Activated CD8-positive, alpha-beta memory T cell treated with anti-CD3 and anti-CD28 coated beads, Interleukin-2, amount 10 ng/mL, durations not matched to agents 7 days and 5 days (primary cell): ENCODE data around the gene CMSS1. TPM values are rescaled to one million over a fixed set of nuclear protein-coding genes. Genes with fewer than 3 reads are reported as not detected.
A peak's percentile ranks its signal among the peaks of the same experiment; 100 is the strongest.
"Not testable (repeated sequence)": the region's sequence is repeated elsewhere in the genome, so short reads cannot be mapped to it uniquely, and the experiment has no call there.

ENCODE experiments used
- ATAC-seq: fragments of 150-1000 bp; cut with Tn5 transposase; one replicate; pipeline ENCODE4 v1.10.0; 2021; ENCODE audit warnings: moderate library complexity
- CTCF ChIA-PET: fragments of 350-600 bp; sonication (Branson Sonifier 250); formaldehyde crosslinking; loops from one replicate; lab custom pipeline; 2021; ENCODE audit warnings: antibody characterized with exemption; lab: Charles Lee
- DNase-seq: peaks from one replicate; pipeline ENCODE4 v3.0.0-alpha.2; 2020
- H3K27ac Mint-ChIP-seq: one replicate; pipeline ENCODE4 v1.8.0; 2021; ENCODE audit warnings: mild to moderate bottlenecking, mixed read lengths
- H3K27me3 Mint-ChIP-seq: one replicate; pipeline ENCODE4 v1.8.0; 2021; ENCODE audit warnings: mixed read lengths
- H3K36me3 Mint-ChIP-seq: one replicate; pipeline ENCODE4 v1.8.0; 2021; ENCODE audit warnings: mild to moderate bottlenecking, mixed read lengths
- H3K4me1 Mint-ChIP-seq: one replicate; pipeline ENCODE4 v1.8.0; 2021; ENCODE audit warnings: mixed read lengths
- H3K4me3 Mint-ChIP-seq: one replicate; pipeline ENCODE4 v1.8.0; 2021; ENCODE audit warnings: mild to moderate bottlenecking, moderate library complexity, mixed read lengths
- H3K9me3 Mint-ChIP-seq: one replicate; pipeline ENCODE4 v1.8.0; 2022; ENCODE audit warnings: low read depth, mixed read lengths
- total RNA-seq, 2 experiments: library from RNA; stranded (reverse); gene quantifications; one replicate each; pipeline ENCODE4 v1.2.3, GENCODE V29; 2021

CMSS1 gene
- total RNA-seq, 2 experiments from 2014 or later: 57.2 to 57.5 TPM

- Mint-ChIP-seq H3K27me3 (peaks cover under 1% of the 10 kb centered on the region), H3K4me3 (no peak overlapping the region), H3K4me1 (peaks cover 48% of the 10 kb centered on the region), H3K27ac (no peak overlapping the region), H3K9me3 (no peaks in the 10 kb centered on the region), H3K36me3 (peaks cover 25% of the 10 kb centered on the region)
- CTCF ChIA-PET: no interaction called here
- DNase-seq: no peak
- no peak for ATAC-seq
Observed at GRCh38 chr3:100093831-100094230, 276.2 kb downstream of the CMSS1 start.

DNA sequence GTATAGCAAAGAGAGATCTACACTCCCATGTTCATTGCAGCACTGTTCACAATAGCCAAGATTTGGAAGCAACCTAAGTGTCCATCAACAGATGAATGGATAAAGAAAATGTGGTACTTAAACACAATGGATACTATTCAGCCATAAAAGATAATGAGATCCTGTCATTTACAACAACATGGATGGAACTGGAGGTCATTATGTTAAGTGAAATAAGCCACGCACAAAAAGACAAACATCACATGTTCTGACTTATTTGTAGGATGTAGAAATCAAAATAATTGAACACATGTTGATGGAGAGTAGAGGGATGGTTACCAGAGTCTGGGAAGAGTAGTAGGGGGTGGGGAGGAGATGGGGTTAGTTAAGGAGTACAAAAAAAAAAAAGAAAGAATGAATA, 278.6 kb downstream of the CMSS1 start:
- not testable (repeated sequence) for H3K4me3 Mint-ChIP-seq, H3K27ac Mint-ChIP-seq, DNase-seq, H3K9me3 Mint-ChIP-seq, ATAC-seq, H3K27me3 Mint-ChIP-seq
- H3K36me3 Mint-ChIP-seq: peaks cover 26% of the 10 kb centered on the region
- CTCF ChIA-PET: interaction anchor here (1.0 kb wide), 1 partner anchor 24 kb away, joined by 3 read pairs; no protein-coding TSS in a partner anchor
- H3K4me1 Mint-ChIP-seq: peaks cover 36% of the 10 kb centered on the region

DNA sequence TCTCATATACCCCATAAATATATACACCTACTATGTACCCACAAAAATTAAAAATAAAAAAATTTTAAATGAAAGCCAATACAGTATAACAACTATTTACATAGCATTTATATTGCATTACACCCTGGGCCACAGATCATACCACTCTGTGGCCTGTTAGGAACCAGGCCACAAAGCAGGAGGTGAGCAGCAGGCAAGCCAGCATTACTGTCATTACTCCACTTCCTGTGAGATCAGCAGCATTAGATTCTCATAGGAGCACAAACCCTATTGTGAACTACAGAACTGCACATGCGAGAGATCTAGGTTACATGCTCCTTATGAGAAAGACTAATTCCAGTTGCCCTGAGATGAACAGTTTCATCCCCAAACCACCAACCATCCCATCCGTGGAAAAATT, 279.2 kb downstream of the CMSS1 start:
- ATAC-seq (peak; percentile 91), DNase-seq (peak; percentile 76)
- no peaks in the 10 kb centered on the region for H3K9me3 Mint-ChIP-seq
- H3K27me3 Mint-ChIP-seq: no peaks in the 10 kb centered on the region
- no peak overlapping the region for H3K4me3 Mint-ChIP-seq
- H3K27ac Mint-ChIP-seq: peak overlapping the region; percentile 52
- peaks cover 28% of the 10 kb centered on the region for H3K36me3 Mint-ChIP-seq
- CTCF ChIA-PET: no interaction called here
- peaks cover 33% of the 10 kb centered on the region for H3K4me1 Mint-ChIP-seq

DNA sequence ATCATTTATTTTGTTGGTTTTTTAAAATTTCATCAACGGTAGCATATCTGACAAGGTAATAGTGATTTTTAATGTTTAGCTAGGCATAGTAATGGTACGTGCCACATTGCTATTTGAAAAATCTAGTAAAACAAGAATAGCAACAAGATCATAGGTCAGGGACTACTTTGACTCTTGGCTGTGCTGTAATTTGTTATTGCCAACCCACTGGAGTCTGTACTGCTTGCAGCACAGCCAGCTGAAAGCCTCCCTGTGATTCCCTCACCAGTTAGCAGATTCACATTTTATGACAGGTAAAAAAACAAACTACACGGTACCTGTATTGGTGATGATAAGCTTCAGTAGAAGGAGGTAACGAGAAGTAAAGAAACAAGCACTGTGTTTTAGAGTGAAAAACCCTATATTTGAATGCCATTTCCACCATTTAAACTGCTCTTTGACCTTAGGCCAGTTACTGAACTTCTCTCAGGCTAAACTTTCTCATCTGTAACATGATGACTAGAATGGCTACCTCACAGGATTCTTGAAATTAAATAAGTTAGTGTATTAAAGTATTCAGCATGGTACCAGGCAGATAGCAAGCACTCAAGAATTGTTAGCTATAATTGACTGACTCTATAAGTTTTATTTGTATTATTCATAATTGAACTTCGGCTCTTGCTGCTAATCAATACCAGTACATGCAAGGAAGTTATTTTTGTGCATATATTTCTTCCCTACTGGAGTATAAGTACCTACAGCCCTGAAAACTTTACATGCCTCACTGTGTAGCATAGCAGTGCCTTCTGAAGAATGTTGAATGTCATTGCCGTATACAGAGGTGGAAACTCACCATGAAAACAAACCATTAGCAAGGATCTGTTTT, 280.5 kb downstream of the CMSS1 start:
- no peaks in the 10 kb centered on the region for H3K9me3 Mint-ChIP-seq
- H3K36me3 Mint-ChIP-seq: peaks cover 30% of the 10 kb centered on the region
- H3K27me3 Mint-ChIP-seq: no peaks in the 10 kb centered on the region
- peaks cover 38% of the 10 kb centered on the region for H3K4me1 Mint-ChIP-seq
- no peak overlapping the region for H3K4me3 Mint-ChIP-seq
- CTCF ChIA-PET: interaction anchor here (1.5 to 1.6 kb wide), 2 partner anchors 29 to 46 kb away, joined by 3 to 6 read pairs; no protein-coding TSS in a partner anchor
- H3K27ac Mint-ChIP-seq: no peak overlapping the region
- ATAC-seq (no peak), DNase-seq (no peak)

- no peak for ATAC-seq
- CTCF ChIA-PET: interaction anchor here (0.7 to 1.6 kb wide), 3 partner anchors 10 to 46 kb away, joined by 3 to 6 read pairs (median 4); no protein-coding TSS in a partner anchor
- Mint-ChIP-seq H3K4me3 (no peak overlapping the region), H3K27ac (no peak overlapping the region), H3K9me3 (no peaks in the 10 kb centered on the region), H3K27me3 (no peaks in the 10 kb centered on the region), H3K36me3 (peaks cover 31% of the 10 kb centered on the region), H3K4me1 (peaks cover 40% of the 10 kb centered on the region)
- DNase-seq: no peak
Observed at GRCh38 chr3:100098784-100099070, 281.1 kb downstream of the CMSS1 start.

GRCh38 chr3:100099621-100100020, 282.0 kb downstream of the CMSS1 start:
- Mint-ChIP-seq H3K4me1 (peaks cover 48% of the 10 kb centered on the region), H3K27me3 (no peaks in the 10 kb centered on the region), H3K4me3 (no peak overlapping the region), H3K9me3 (no peaks in the 10 kb centered on the region), H3K36me3 (peaks cover 28% of the 10 kb centered on the region), H3K27ac (no peak overlapping the region)
- CTCF ChIA-PET: interaction anchor here (0.7 to 1.5 kb wide), 2 partner anchors 11 to 45 kb away, joined by 3 to 4 read pairs; no protein-coding TSS in a partner anchor
- no peak for DNase-seq
- no peak for ATAC-seq

GRCh38 chr3:100100425-100100824, 282.8 kb downstream of the CMSS1 start:
- peaks cover 29% of the 10 kb centered on the region for H3K36me3 Mint-ChIP-seq
- no peak for DNase-seq

GRCh38 chr3:100102757-100103156, 285.1 kb downstream of the CMSS1 start:
- Mint-ChIP-seq H3K4me1 (peaks cover 57% of the 10 kb centered on the region), H3K9me3 (no peaks in the 10 kb centered on the region), H3K27ac (peak overlapping the region; percentile 41), H3K36me3 (peaks cover 28% of the 10 kb centered on the region), H3K27me3 (no peaks in the 10 kb centered on the region), H3K4me3 (no peak overlapping the region)
- DNase-seq (no peak), ATAC-seq (no peak)
- CTCF ChIA-PET: interaction anchor here (1.9 to 2.9 kb wide), 2 partner anchors 10 to 12 kb away, joined by 5 to 8 read pairs; no protein-coding TSS in a partner anchor

More at GRCh38 chr3:100100425-100100824, 282.8 kb downstream of the CMSS1 start:
- Mint-ChIP-seq H3K27me3 (no peaks in the 10 kb centered on the region), H3K4me3 (no peak overlapping the region), H3K9me3 (no peaks in the 10 kb centered on the region), H3K27ac (no peak overlapping the region), H3K4me1 (peaks cover 54% of the 10 kb centered on the region)
- no peak for ATAC-seq
- CTCF ChIA-PET: interaction anchor here (0.7 kb wide), 1 partner anchor 12 kb away, joined by 3 read pairs; no protein-coding TSS in a partner anchor

- Mint-ChIP-seq H3K4me3 (no peak overlapping the region), H3K36me3 (peaks cover 32% of the 10 kb centered on the region), H3K4me1 (peaks cover 64% of the 10 kb centered on the region), H3K27me3 (no peaks in the 10 kb centered on the region), H3K9me3 (no peaks in the 10 kb centered on the region), H3K27ac (peak overlapping the region; percentile 84)
- DNase-seq: peak; percentile 73
- ATAC-seq: peak; percentile 57
- CTCF ChIA-PET: interaction anchor here (1.1 to 2.9 kb wide), 5 partner anchors 11 to 31 kb away, joined by 3 to 8 read pairs (median 5); no protein-coding TSS in a partner anchor
Observed at GRCh38 chr3:100103558-100104441, 286.1 kb downstream of the CMSS1 start.

GRCh38 chr3:100104442-100104798, 286.8 kb downstream of the CMSS1 start:
- ATAC-seq (no peak), DNase-seq (no peak)
- H3K27me3 Mint-ChIP-seq: no peaks in the 10 kb centered on the region
- H3K4me1 Mint-ChIP-seq: peaks cover 67% of the 10 kb centered on the region
- H3K36me3 Mint-ChIP-seq: peaks cover 33% of the 10 kb centered on the region
- H3K27ac Mint-ChIP-seq: peak overlapping the region; percentile 84
- H3K4me3 Mint-ChIP-seq: no peak overlapping the region
- CTCF ChIA-PET: interaction anchor here (1.0 to 2.9 kb wide), 7 partner anchors 12 to 362 kb away, joined by 3 to 8 read pairs (median 4); no protein-coding TSS in a partner anchor
- no peaks in the 10 kb centered on the region for H3K9me3 Mint-ChIP-seq

DNA sequence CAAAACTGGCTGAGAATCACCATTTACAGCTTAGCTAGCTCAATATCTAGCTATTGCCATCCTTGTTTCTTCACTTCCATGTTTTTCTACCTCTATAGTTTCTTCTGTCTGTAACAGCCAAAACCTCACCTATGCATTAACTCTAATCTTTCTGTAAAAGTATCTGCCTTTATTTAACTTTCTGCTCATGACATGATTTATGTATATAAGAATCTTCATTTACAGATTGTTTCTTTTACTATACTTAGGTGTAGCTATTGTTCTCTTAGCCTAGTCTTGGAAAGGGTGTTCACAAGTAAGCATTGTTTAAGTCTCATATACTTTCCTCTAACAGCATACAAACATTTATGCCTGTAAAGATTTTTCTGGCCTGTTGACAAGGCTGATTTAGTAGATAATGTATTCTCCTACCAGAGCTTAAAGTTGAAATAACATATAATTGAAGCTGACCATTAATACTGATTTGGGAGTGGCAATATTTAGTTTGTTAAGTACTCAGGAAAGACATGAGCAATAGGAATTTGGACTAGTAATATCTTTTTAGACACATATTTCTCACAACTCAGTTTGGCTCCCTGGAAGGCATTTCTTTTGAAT, 287.3 kb downstream of the CMSS1 start:
- H3K4me1 Mint-ChIP-seq: peaks cover 68% of the 10 kb centered on the region
- H3K36me3 Mint-ChIP-seq: peaks cover 34% of the 10 kb centered on the region
- DNase-seq (no peak), ATAC-seq (no peak)
- CTCF ChIA-PET: interaction anchor here (0.7 to 2.9 kb wide), 9 partner anchors 15 to 361 kb away, joined by 3 to 8 read pairs (median 3); no protein-coding TSS in a partner anchor
- H3K27ac Mint-ChIP-seq: peak overlapping the region; percentile 84
- H3K9me3 Mint-ChIP-seq: no peaks in the 10 kb centered on the region
- no peak overlapping the region for H3K4me3 Mint-ChIP-seq
- no peaks in the 10 kb centered on the region for H3K27me3 Mint-ChIP-seq

GRCh38 chr3:100105501-100105900, 287.8 kb downstream of the CMSS1 start:
- H3K36me3 Mint-ChIP-seq: peaks cover 40% of the 10 kb centered on the region
- peak overlapping the region; percentile 84 for H3K27ac Mint-ChIP-seq
- no peak overlapping the region for H3K4me3 Mint-ChIP-seq
- DNase-seq (no peak), ATAC-seq (peak; percentile 48)
- CTCF ChIA-PET: interaction anchor here (0.7 to 2.9 kb wide), 9 partner anchors 15 to 361 kb away, joined by 3 to 8 read pairs (median 3); no protein-coding TSS in a partner anchor
- H3K9me3 Mint-ChIP-seq: peaks cover 2% of the 10 kb centered on the region
- H3K27me3 Mint-ChIP-seq: no peaks in the 10 kb centered on the region
- peaks cover 67% of the 10 kb centered on the region for H3K4me1 Mint-ChIP-seq
